Bronchial epithelial cell (primary cell): ENCODE results near the gene MRPS2. TPM values are rescaled to one million over a fixed set of nuclear protein-coding genes. Genes with fewer than 3 reads are reported as not detected.
"Not testable (repeated sequence)": the region's sequence is repeated elsewhere in the genome, so short reads cannot be mapped to it uniquely, and the experiment has no call there.

ENCODE experiments used
- DNase-seq: peaks from one replicate; pipeline ENCODE4 v3.0.0-alpha.2; 2010; ENCODE audit warnings: low read depth
- FAIRE-seq: peaks from 2 replicates; lab custom pipeline; 2011; peaks lifted over from hg19 to GRCh38; lab: Jason Lieb, UNC
- H3K27me3 ChIP-seq: 2 replicates; pipeline ENCODE4 v1.5.1; 2011; ENCODE audit warnings: low read length; ENCODE audit not compliant: control insufficient read depth, insufficient read depth
- H3K36me3 ChIP-seq: 2 replicates; pipeline ENCODE4 v1.5.1; 2011; ENCODE audit warnings: low read length; ENCODE audit not compliant: control insufficient read depth, insufficient read depth
- H3K4me3 ChIP-seq: 2 replicates; pipeline ENCODE4 v1.5.1; 2011; ENCODE audit warnings: mild to moderate bottlenecking, low read depth, low read length, control low read depth
- CTCF ChIP-seq: IDR thresholded peaks from 2 replicates; pipeline ENCODE4 v1.5.1; 2011; ENCODE audit warnings: mild to moderate bottlenecking, moderate library complexity, low read length, control low read depth, inconsistent platforms; ENCODE audit not compliant: insufficient read depth, severe bottlenecking
- total RNA-seq: library from RNA; depleted of rRNA; stranded (reverse); fragments of >200 nt; gene quantifications from 2 replicates; pipeline ENCODE4 v1.2.1, GENCODE V29; 2014

Gene MRPS2
- total RNA-seq, 1 donor from 2014 or later, result 15.5 TPM

- no peak for DNase-seq
- no peaks in the 10 kb centered on the region for H3K27me3 ChIP-seq
- FAIRE-seq, result no peak
Measured at GRCh38 chr9:135536216-135536615, 35.7 kb downstream of the MRPS2 start.

GRCh38 chr9:135543262-135543894 is 42.9 kb downstream of the MRPS2 start:
- not testable (repeated sequence) for H3K4me3 ChIP-seq, H3K36me3 ChIP-seq, DNase-seq, H3K27me3 ChIP-seq, FAIRE-seq

More at GRCh38 chr9:135536216-135536615, 35.7 kb downstream of the MRPS2 start:
- TF ChIP-seq CTCF, result no peak
- Histone ChIP-seq H3K4me3 (no peak overlapping the region), H3K36me3 (no peaks in the 10 kb centered on the region)

GRCh38 chr9:135544981-135545635 is 44.6 kb downstream of the MRPS2 start:
- Histone ChIP-seq H3K4me3 (no peak overlapping the region), H3K27me3 (no peaks in the 10 kb centered on the region), H3K36me3 (no peaks in the 10 kb centered on the region)
- no peak for TF ChIP-seq CTCF
- DNase-seq (no peak), FAIRE-seq (no peak)

GRCh38 chr9:135545646-135546176 is 45.2 kb downstream of the MRPS2 start, which contains the start of gene OBP2A:
Gene OBP2A, plus strand, starts transcription at chr9:135546126. Its CDS starts 55 bp downstream, at chr9:135546181.
- H3K36me3 ChIP-seq, H3K27me3 ChIP-seq, H3K4me3 ChIP-seq, DNase-seq: not testable (repeated sequence)
- peak; percentile 97 for FAIRE-seq

GRCh38 chr9:135546792-135547617 is 46.5 kb downstream of the MRPS2 start:
- not testable (repeated sequence) for H3K4me3 ChIP-seq, DNase-seq, H3K27me3 ChIP-seq, H3K36me3 ChIP-seq, FAIRE-seq

GRCh38 chr9:135547756-135548736 is 47.6 kb downstream of the MRPS2 start:
- no peak overlapping the region for H3K4me3 ChIP-seq
- no peak for FAIRE-seq
- DNase-seq, result no peak
- H3K27me3 ChIP-seq, result no peaks in the 10 kb centered on the region
- no peaks in the 10 kb centered on the region for H3K36me3 ChIP-seq
- TF ChIP-seq CTCF, result no peak

- not testable (repeated sequence) for H3K27me3 ChIP-seq, FAIRE-seq, DNase-seq, H3K4me3 ChIP-seq, H3K36me3 ChIP-seq
Measured at GRCh38 chr9:135549478-135550343, 49.2 kb downstream of the MRPS2 start.
